Neural crest cell (in vitro differentiated cells): ENCODE results near the gene HTR1B. TPM values are rescaled to one million over a fixed set of nuclear protein-coding genes. Genes with fewer than 3 reads are reported as not detected.

Experiments
- DNase-seq: peaks from one replicate; pipeline ENCODE4 v3.0.0; 2021; ENCODE audit warnings: low read depth, mixed read lengths, low spot score
- H3K27ac Mint-ChIP-seq: one replicate; pipeline ENCODE4 v1.8.0; 2021; ENCODE audit warnings: mild to moderate bottlenecking, mixed read lengths; ENCODE audit not compliant: unreplicated experiment
- H3K27me3 Mint-ChIP-seq: 2 replicates; pipeline ENCODE4 v1.8.0; 2021; ENCODE audit warnings: low read depth, mild to moderate bottlenecking, mixed read lengths
- H3K36me3 Mint-ChIP-seq: 2 replicates; pipeline ENCODE4 v1.8.0; 2021; ENCODE audit warnings: low read depth, mild to moderate bottlenecking, mixed read lengths
- H3K4me1 Mint-ChIP-seq: 2 replicates; pipeline ENCODE4 v1.8.0; 2021; ENCODE audit warnings: mixed read lengths
- H3K4me3 Mint-ChIP-seq: one replicate; pipeline ENCODE4 v1.8.0; 2021; ENCODE audit warnings: mild to moderate bottlenecking, mixed read lengths
- H3K9me3 Mint-ChIP-seq: 2 replicates; pipeline ENCODE4 v1.8.0; 2021; ENCODE audit warnings: mixed read lengths
- total RNA-seq: library from RNA; stranded (reverse); gene quantifications from 2 replicates; pipeline ENCODE4 v1.2.1, GENCODE V29; 2021
- TF ChIP-seq, protein P1 (sequence below): fragments of 200-600 bp; sonication (generic); conservative IDR thresholded peaks from 2 replicates; pipeline ENCODE4 v1.5.0; 2021; ENCODE audit warnings: antibody characterized with exemption, mild to moderate bottlenecking

The HTR1B gene
- total RNA-seq, 1 donor from 2014 or later = 0.16 TPM

DNA sequence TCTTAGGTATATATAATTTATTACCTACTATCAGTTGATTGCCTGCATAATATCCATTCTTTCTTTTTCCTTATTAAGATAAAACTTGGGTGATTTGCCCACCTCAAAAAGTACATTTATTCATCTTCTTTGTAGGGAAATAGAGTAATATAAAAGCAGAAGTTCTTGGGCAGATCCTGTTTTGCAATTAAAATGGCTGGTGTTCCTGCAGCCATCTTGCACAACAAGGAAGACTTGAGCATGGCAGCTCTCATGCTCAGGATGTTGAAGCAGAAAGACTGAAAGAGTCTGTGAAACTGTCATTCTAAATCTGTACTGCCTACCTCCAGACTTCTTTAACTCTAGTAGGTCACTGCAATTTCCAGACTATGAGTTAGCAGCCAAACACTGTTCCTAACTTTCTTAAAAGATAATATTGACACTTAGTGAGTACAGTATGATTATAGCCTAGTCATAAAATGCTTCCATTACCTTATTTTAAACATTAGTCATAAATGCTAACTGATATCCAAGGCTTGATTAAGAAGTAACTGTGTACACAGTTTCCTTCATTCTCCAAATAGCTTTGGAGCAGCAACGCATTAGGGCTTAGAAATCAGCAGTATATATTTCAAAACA, 24.6 kb upstream of the HTR1B start:
- H3K4me3 Mint-ChIP-seq = no peak overlapping the region
- TF ChIP-seq, protein P1, sequence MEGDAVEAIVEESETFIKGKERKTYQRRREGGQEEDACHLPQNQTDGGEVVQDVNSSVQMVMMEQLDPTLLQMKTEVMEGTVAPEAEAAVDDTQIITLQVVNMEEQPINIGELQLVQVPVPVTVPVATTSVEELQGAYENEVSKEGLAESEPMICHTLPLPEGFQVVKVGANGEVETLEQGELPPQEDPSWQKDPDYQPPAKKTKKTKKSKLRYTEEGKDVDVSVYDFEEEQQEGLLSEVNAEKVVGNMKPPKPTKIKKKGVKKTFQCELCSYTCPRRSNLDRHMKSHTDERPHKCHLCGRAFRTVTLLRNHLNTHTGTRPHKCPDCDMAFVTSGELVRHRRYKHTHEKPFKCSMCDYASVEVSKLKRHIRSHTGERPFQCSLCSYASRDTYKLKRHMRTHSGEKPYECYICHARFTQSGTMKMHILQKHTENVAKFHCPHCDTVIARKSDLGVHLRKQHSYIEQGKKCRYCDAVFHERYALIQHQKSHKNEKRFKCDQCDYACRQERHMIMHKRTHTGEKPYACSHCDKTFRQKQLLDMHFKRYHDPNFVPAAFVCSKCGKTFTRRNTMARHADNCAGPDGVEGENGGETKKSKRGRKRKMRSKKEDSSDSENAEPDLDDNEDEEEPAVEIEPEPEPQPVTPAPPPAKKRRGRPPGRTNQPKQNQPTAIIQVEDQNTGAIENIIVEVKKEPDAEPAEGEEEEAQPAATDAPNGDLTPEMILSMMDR = no peak
- H3K4me1 Mint-ChIP-seq = no peaks in the 10 kb centered on the region

DNA sequence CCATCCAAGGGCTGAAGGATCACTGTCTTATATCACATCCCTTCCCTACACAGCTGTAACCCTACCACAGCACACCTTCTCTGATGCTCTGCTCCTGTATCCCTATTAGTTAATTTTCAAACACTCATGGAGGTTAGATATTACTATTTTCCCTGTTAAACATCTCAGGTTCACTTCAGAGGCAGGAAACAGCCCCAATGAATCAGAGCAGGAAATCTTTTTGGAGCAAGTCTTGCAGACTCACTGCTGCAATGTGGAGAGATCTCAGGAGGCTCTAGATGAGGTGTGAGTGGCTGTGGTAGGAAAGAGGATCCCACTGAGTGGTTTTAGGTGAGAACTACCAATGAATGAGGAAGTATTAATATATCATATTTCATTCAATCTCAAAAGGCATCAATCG, 19.7 kb upstream of the HTR1B start:
- Mint-ChIP-seq H3K36me3 (no peaks in the 10 kb centered on the region), H3K4me3 (no peak overlapping the region), H3K27me3 (no peaks in the 10 kb centered on the region), H3K4me1 (no peaks in the 10 kb centered on the region), H3K9me3 (peaks cover 3% of the 10 kb centered on the region), H3K27ac (no peak overlapping the region)
- TF ChIP-seq, protein P1 = no peak
- no peak for DNase-seq

More for the DNA sequence above, 24.6 kb upstream of the HTR1B start:
- H3K27me3 Mint-ChIP-seq = no peaks in the 10 kb centered on the region
- DNase-seq = no peak
- H3K36me3 Mint-ChIP-seq = no peaks in the 10 kb centered on the region
- peaks cover 3% of the 10 kb centered on the region for H3K9me3 Mint-ChIP-seq
- no peak overlapping the region for H3K27ac Mint-ChIP-seq

DNA sequence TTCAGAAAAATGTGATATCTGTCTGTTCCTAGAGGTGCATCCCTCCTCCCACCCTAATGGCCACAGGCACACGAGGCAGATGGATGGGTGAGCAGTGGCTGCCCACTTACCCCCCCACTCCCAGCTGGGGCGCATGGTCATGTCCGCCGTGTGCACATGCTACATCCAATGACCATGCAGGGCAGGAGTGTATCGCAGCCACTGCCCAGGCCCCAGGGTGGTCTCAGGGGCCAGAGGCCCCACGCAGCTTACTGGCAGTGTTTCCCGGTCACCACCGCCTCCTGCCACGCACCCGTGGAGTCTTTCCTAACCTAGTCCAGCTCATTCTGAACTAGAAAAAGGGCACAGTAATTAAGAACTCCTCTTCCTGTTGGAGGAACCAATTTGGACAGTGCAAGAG, 11.7 kb upstream of the HTR1B start:
- Mint-ChIP-seq H3K4me1 (no peaks in the 10 kb centered on the region), H3K27me3 (peaks cover 3% of the 10 kb centered on the region), H3K4me3 (no peak overlapping the region), H3K9me3 (peaks cover 8% of the 10 kb centered on the region), H3K36me3 (no peaks in the 10 kb centered on the region), H3K27ac (no peak overlapping the region)
- no peak for DNase-seq
- TF ChIP-seq, protein P1 = no peak

DNA sequence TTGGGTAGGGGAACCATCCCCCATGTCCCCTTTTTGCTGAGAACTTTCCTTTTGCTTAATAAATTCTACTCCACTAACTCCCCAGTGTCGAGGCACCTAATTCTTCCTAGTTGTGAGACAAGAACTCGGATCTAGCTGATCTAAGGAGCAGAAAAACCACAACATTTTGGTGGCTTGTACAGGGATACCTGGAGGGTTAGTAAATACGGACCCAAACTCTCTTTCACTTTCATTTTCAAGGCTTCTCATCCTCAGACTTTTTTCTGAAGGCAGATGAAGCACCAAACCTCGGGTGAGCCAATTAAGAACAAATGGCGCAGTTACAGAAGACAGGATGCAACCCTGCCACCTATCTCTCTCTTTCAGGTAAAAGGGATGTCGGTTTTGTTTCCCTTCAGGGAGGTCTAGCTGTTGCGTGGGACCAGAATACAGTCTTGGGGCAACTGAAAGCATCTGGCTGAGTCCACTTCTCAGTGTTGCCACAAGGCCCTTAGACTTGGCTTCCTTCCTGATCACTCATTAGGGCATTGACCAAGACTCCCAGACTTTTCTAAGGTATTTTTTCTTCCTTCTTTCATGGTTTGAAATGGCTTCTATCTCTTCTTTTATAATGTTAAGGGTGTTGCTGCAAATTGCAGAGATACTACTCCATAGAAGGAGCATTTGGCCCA, 11.1 kb upstream of the HTR1B start:
- no peaks in the 10 kb centered on the region for H3K4me1 Mint-ChIP-seq
- TF ChIP-seq, protein P1 = no peak
- H3K27me3 Mint-ChIP-seq = peaks cover 3% of the 10 kb centered on the region
- no peak overlapping the region for H3K27ac Mint-ChIP-seq
- H3K9me3 Mint-ChIP-seq = peaks cover 8% of the 10 kb centered on the region
- DNase-seq = no peak
- H3K4me3 Mint-ChIP-seq = no peak overlapping the region
- H3K36me3 Mint-ChIP-seq = no peaks in the 10 kb centered on the region

DNA sequence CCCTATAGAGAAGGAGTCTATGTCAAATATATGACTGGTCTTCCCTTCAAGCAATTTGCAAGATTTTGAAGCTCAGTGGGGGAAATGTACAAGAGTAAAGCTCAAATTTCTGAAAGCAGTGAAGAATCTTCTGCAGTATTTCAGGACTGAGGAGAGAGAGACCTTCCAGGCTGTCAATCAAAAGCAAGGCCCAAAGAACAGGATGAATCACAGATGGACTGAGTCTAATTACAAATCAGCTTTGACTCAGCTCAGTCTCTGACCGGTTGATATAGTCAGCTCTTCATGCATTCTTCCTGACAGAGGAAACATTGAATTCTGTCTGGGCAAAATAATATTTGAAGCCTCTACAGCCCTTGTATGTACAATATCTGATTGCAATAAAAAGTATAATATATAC, 7.7 kb upstream of the HTR1B start:
- H3K36me3 Mint-ChIP-seq = no peaks in the 10 kb centered on the region
- no peak overlapping the region for H3K27ac Mint-ChIP-seq
- peaks cover 8% of the 10 kb centered on the region for H3K9me3 Mint-ChIP-seq
- H3K4me3 Mint-ChIP-seq = no peak overlapping the region
- H3K4me1 Mint-ChIP-seq = peaks cover 7% of the 10 kb centered on the region
- peaks cover 28% of the 10 kb centered on the region for H3K27me3 Mint-ChIP-seq
- no peak for DNase-seq
- TF ChIP-seq, protein P1 = no peak
